GM12892 (cell line): ENCODE results near the gene PDE1C.

Experiments
- POLR2A ChIP-seq: IDR thresholded peaks from 2 replicates; pipeline ENCODE4 v1.6.1; 2011; ENCODE audit warnings: low read depth, low read length, control low read depth
- POLR2AphosphoS5 ChIP-seq: IDR thresholded peaks from 2 replicates; pipeline ENCODE4 v1.6.1; 2011; ENCODE audit warnings: low read depth, low read length, control low read depth
- TAF1 ChIP-seq: IDR thresholded peaks from 2 replicates; pipeline ENCODE4 v1.6.1; 2011; ENCODE audit warnings: low read depth, mild to moderate bottlenecking, control low read depth, low read length, borderline replicate concordance

DNA sequence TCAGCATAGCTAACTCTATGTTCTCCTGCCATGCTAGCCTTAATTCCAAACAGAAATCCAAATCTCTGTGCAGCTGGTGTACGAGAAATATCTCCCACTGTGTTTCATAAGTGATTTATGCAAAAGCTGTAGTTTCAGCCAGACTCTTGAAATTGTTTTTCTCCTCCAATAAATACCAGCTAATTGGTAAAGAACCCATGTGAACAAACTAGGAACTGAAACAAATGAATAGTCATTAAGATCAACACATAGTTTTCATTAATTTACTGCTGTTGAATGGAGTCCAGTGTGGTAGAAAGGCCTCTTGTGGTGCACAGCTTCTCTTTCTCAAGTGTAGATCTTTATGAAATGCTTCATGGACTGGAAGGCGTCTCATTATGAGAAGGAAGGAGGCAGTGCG lies 364.8 kb downstream of the PDE1C start:
- TF ChIP-seq POLR2A (no peak), POLR2AphosphoS5 (no peak), TAF1 (no peak)
